Transverse colon (tissue), 4 donors: ENCODE results near the gene TBCD.
"Not testable (repeated sequence)": the region's sequence is repeated elsewhere in the genome, so short reads cannot be mapped to it uniquely, and the experiment has no call there.

Experiments
- EP300 ChIP-seq: sonication (generic); formaldehyde crosslinking; IDR thresholded peaks from one replicate; pipeline ENCODE4 v1.6.1; 2017; ENCODE audit warnings: antibody characterized with exemption, low read depth
- POLR2A ChIP-seq: fragments of 450-650 bp; IDR thresholded peaks from one replicate; pipeline ENCODE4 v1.6.1; 2016; ENCODE audit warnings: antibody characterized with exemption, mild to moderate bottlenecking, moderate library complexity
- POLR2AphosphoS5 ChIP-seq, 3 donors: sonication (generic); formaldehyde crosslinking; IDR thresholded peaks; one replicate each; pipeline ENCODE4 v1.6.1; 2016; ENCODE audit warnings: antibody characterized with exemption in 3 of 3
- TF ChIP-seq, protein P1 (sequence below), 5 experiments: fragments of 200-600 bp in 3 of 5; fragments of 450-650 bp in 2 of 5; sonication (generic) in 3 of 5; IDR thresholded peaks; 1 replicate in 2 of 5; 2 replicates in 3 of 5; pipeline ENCODE4 v1.5.1; 2016 to 2017; ENCODE audit warnings: antibody characterized with exemption in 5 of 5, inconsistent platforms in 3 of 5, mild to moderate bottlenecking in 2 of 5, moderate library complexity in 1 of 5

DNA sequence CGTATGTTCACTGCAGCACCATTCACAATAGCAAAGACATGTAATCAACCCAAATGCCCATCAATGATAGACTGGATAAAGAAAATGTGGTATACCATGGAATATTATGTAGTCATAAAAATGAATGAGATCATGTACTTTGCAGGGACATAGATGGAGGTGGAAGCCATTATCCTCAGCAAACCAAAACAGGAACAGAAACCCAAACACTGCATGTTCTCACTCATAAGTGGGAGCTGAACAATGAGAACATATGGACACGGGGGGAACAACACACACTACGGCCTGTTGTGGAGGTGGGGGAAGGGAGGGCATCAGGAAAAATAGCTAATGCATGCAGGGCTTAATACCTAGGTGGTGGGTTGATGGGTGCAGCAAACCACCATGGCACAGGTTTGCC is 237.2 kb downstream of the TBCD start:
- TF ChIP-seq, protein P1, sequence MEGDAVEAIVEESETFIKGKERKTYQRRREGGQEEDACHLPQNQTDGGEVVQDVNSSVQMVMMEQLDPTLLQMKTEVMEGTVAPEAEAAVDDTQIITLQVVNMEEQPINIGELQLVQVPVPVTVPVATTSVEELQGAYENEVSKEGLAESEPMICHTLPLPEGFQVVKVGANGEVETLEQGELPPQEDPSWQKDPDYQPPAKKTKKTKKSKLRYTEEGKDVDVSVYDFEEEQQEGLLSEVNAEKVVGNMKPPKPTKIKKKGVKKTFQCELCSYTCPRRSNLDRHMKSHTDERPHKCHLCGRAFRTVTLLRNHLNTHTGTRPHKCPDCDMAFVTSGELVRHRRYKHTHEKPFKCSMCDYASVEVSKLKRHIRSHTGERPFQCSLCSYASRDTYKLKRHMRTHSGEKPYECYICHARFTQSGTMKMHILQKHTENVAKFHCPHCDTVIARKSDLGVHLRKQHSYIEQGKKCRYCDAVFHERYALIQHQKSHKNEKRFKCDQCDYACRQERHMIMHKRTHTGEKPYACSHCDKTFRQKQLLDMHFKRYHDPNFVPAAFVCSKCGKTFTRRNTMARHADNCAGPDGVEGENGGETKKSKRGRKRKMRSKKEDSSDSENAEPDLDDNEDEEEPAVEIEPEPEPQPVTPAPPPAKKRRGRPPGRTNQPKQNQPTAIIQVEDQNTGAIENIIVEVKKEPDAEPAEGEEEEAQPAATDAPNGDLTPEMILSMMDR (IDR thresholded peaks at IDR 0.05), result not testable (repeated sequence)
- not testable (repeated sequence) for TF ChIP-seq POLR2A; POLR2AphosphoS5 (IDR thresholded peaks at IDR 0.05); EP300
